ENCODE results near the gene ARHGAP24. TPM values are rescaled to one million over a fixed set of nuclear protein-coding genes. Genes with fewer than 3 reads are reported as not detected.
A peak's percentile ranks its signal among the peaks of the same experiment; 100 is the strongest.

Gene ARHGAP24
- total and polyA plus RNA-seq, 2 donors (not counting 3 experiments of a cell fraction or from before 2014, with no cell fraction given): 52.1 to 79.4 TPM

- intact Hi-C loops (cut with micrococcal nuclease): no loop called here
- Histone ChIP-seq H3K4me3 (replicated peaks in 1 of 3; ENCODE audit: insufficient read depth in 1 of 3, low read depth in 1 of 3, low read length in 3 of 3) (no peak overlapping the region), H3K4me2 (ENCODE audit: insufficient read depth, low read length) (no peak overlapping the region), H3K27ac (ENCODE audit: insufficient read depth, low read depth, low read length) (peak overlapping the region; percentile 23), H3K79me2 (ENCODE audit: control insufficient read depth, insufficient read depth, low read length) (peaks cover 88% of the 10 kb centered on the region), H3K27me3 (ENCODE audit: control insufficient read depth in 2 of 2, insufficient read depth in 2 of 2, low read length in 2 of 2) (no peaks in the 10 kb centered on the region), H3K36me3 (ENCODE audit: control insufficient read depth in 2 of 2, extremely low read depth in 1 of 2, insufficient read depth in 2 of 2, low read length in 2 of 2) (no peaks in the 10 kb centered on the region), H3K9ac (replicated peaks; ENCODE audit: extremely low read depth, insufficient read depth, low read length) (no peak overlapping the region), H3K9me3 (replicated peaks; ENCODE audit: control insufficient read depth, insufficient read depth, low read length) (no peaks in the 10 kb centered on the region), H4K20me1 (replicated peaks; ENCODE audit: control insufficient read depth, extremely low read depth, insufficient read depth, low read length) (no peaks in the 10 kb centered on the region), H3K4me1 (ENCODE audit: control insufficient read depth, extremely low read depth, insufficient read depth, low read length) (peaks cover 14% of the 10 kb centered on the region), H2AFZ (ENCODE audit: low read depth, low read length) (no peak overlapping the region), H3K9me1 (replicated peaks; ENCODE audit: control insufficient read depth, extremely low read depth, insufficient read depth, low read length) (no peaks in the 10 kb centered on the region)
- dilution Hi-C loops (cut with MboI; ENCODE audit: extremely low pct_ligation_motif_present, low sequenced_read_pairs): no loop called here
- peak; percentile 71 for FAIRE-seq
- ChIA-PET POLR2A (no interaction called here), CTCF (no interaction called here)
- TF ChIP-seq POLR2AphosphoS5 (IDR thresholded peaks at IDR 0.05; ENCODE audit: insufficient read depth, low read depth, low read length): no peak
- TF ChIP-seq FOS (IDR thresholded peaks at IDR 0.05; ENCODE audit: borderline replicate concordance, insufficient read depth, low read length): no peak
- no peak for TF ChIP-seq MAX (IDR thresholded peaks at IDR 0.05; ENCODE audit: insufficient read depth, insufficient read length)
- no peak for TF ChIP-seq POLR2A (IDR thresholded peaks at IDR 0.05; ENCODE audit: low read depth, low read length)
- TF ChIP-seq GATA2 (IDR thresholded peaks at IDR 0.05; ENCODE audit: insufficient read depth, insufficient read length, low read depth, low read length): no peak
- no peak for TF ChIP-seq CTCF (IDR thresholded peaks at IDR 0.05; ENCODE audit: extremely low read depth in 1 of 2, insufficient read depth in 1 of 2, low read depth in 1 of 2, low read length in 2 of 2)
- no peak for TF ChIP-seq EZH2 (IDR thresholded peaks at IDR 0.05; ENCODE audit: borderline replicate concordance, low read depth, low read length, severe bottlenecking)
- DNase-seq (ENCODE audit: low read depth, low spot score): no peak
- no TSS peak for BruUV-seq (replicated peaks)
Measured at GRCh38 chr4:85925071-85925470, 450.1 kb downstream of the ARHGAP24 start.

All from endothelial cell of umbilical vein (primary cell).